Spinal cord (tissue), 10 donors: ENCODE results near the gene STOML1. TPM values are rescaled to one million over a fixed set of nuclear protein-coding genes. Genes with fewer than 3 reads are reported as not detected.

Experiments
- DNase-seq, 6 donors: peaks; one replicate each; pipeline versions ENCODE4 v3.0.0 to v3.0.0-alpha.2; 2013 to 2015; ENCODE audit warnings: low spot score in 6 of 6, low read depth in 4 of 6
- H3K27ac ChIP-seq: one replicate; pipeline ENCODE4 v1.5.1; 2013; ENCODE audit warnings: low read depth, low read length, control low read depth
- H3K27me3 ChIP-seq: one replicate; pipeline ENCODE4 v1.6.1; 2013; ENCODE audit warnings: low read length; ENCODE audit not compliant: control insufficient read depth, insufficient read depth
- H3K36me3 ChIP-seq: one replicate; pipeline ENCODE4 v1.6.1; 2013; ENCODE audit warnings: low read length; ENCODE audit not compliant: control insufficient read depth, insufficient read depth
- H3K4me1 ChIP-seq: one replicate; pipeline ENCODE4 v1.6.1; 2013; ENCODE audit warnings: low read length; ENCODE audit not compliant: control insufficient read depth, insufficient read depth
- H3K4me3 ChIP-seq: one replicate; pipeline ENCODE4 v1.5.1; 2013; ENCODE audit warnings: low read depth, low read length, control low read depth
- H3K9me3 ChIP-seq: one replicate; pipeline ENCODE4 v1.6.1; 2013; ENCODE audit warnings: low read length; ENCODE audit not compliant: control insufficient read depth, insufficient read depth
- WGBS: methylation state at CpG from one replicate; pipeline ENCODE4 v1.1.5; 2013; ENCODE audit warnings: missing lambda C conversion rate; ENCODE audit not compliant: insufficient coverage; 5-methylcytosine and 5-hydroxymethylcytosine counted together
- polyA plus RNA-seq, 2 donors: library from polyadenylated mRNA; unstranded; fragments of 120-200 nt; gene quantifications; one replicate each; pipeline ENCODE4 v1.2.1, GENCODE V29; 2013; ENCODE audit not compliant: insufficient read length in 2 of 2
- total RNA-seq, 2 donors: library from RNA; depleted of rRNA in 1 of 2; stranded (reverse); fragments of 120-200 nt in 1 of 2; fragments of >200 nt in 1 of 2; gene quantifications; one replicate each; pipeline versions ENCODE4 v1.2.3 to v1.2.4, GENCODE V29; 2013 to 2014
- donor health status: healthy.

STOML1 gene
- total and polyA plus RNA-seq, 4 donors, result 26.8 to 57.9 (median 44.8) TPM

DNA sequence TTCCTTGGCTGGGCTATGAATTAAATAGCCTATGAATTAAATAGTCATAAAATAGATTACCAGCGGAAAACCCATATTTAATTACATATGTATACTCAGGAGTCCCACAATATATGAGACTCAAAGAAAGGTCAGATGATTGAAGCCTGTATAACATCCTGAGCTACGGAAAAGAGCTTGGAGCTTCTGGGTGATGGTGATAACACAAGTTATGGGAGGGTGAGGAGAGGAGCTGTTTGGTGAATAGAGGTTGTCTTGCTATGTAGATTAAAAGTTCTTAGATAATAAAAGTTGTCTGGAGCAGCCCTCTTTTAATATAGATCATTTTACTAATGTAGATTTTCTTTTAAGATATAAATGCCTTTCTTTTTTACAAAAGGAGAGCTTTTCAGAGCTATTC is 4.2 kb upstream of the STOML1 start:
- H3K9me3 ChIP-seq, result no peaks in the 10 kb centered on the region
- no peak for DNase-seq
- WGBS, result 71% methylated on average over 1 of the region's 2 CpGs
- H3K4me3 ChIP-seq, result no peak overlapping the region
- no peak overlapping the region for H3K27ac ChIP-seq
- peaks cover 12% of the 10 kb centered on the region for H3K36me3 ChIP-seq
- H3K27me3 ChIP-seq, result no peaks in the 10 kb centered on the region
- peaks cover 38% of the 10 kb centered on the region for H3K4me1 ChIP-seq

DNA sequence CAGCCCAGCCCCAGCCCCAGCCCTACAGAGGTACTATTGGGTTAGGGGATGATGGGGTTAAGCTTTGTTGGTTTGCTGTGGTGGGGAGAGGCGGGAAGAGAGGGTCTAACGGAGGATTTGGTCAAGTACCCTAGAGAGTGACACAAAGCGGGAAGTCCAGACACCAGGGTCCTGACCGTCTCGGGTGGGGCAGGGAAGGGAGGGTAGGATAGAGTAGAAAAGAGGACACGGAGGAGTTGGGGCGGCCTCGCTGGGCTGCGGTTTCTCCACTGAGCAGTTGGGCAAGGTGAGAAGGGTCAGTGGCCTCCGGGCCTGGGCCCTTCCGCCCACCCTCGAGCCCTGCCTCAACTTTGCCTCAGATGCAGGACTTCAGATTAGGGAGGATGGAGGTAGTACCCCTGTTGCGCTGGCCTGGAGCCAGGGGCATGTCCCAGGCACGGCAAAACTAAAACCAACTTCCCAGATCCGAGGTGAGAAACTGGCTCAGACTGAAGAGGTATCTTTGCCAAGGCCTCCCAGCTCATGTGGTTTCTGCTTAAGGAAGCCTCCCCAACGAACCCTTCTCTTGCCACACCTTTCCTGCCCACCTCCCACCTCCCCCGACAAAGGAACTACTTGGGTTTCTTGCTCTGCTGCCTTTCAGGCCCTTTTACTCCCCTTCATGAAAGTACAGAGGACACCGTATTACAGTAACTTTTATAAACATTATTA is 3.0 kb upstream of the STOML1 start:
- Histone ChIP-seq H3K9me3 (no peaks in the 10 kb centered on the region), H3K27ac (peak overlapping the region; percentile 90), H3K4me1 (peaks cover 50% of the 10 kb centered on the region), H3K27me3 (no peaks in the 10 kb centered on the region), H3K4me3 (peak overlapping the region; percentile 83), H3K36me3 (peaks cover 9% of the 10 kb centered on the region)
- 2% methylated on average over 17 of the region's 18 CpGs for WGBS
- DNase-seq, result peak in 1 of 6 donors; percentile 32

DNA sequence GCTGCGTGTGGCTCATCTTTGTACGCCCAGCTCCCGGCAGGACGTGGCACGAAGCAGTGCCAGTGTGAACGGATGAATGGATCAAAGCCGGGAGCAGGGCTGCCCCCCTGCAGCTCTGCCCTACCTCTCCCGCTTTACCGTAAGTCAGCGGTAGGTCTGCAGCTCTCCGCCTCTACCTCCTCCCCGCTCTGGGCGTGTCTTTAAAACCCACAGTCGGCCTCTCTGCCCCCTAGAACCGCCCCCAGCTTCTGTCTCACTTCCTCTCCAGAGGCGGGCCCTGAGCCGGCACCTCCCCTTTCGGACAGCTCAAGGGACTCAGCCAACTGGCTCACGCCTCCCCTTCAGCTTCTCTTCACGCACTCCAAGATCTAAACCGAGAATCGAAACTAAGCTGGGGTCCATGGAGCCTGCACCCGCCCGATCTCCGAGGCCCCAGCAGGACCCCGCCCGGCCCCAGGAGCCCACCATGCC is 2.4 kb upstream of the STOML1 start, which contains the start of gene PML:
TSS of gene PML (plus strand) at position 304 of the 471 bp plus-strand sequence. CDS start at position 401, 97 bp downstream.
- peaks cover 51% of the 10 kb centered on the region for H3K4me1 ChIP-seq

DNA sequence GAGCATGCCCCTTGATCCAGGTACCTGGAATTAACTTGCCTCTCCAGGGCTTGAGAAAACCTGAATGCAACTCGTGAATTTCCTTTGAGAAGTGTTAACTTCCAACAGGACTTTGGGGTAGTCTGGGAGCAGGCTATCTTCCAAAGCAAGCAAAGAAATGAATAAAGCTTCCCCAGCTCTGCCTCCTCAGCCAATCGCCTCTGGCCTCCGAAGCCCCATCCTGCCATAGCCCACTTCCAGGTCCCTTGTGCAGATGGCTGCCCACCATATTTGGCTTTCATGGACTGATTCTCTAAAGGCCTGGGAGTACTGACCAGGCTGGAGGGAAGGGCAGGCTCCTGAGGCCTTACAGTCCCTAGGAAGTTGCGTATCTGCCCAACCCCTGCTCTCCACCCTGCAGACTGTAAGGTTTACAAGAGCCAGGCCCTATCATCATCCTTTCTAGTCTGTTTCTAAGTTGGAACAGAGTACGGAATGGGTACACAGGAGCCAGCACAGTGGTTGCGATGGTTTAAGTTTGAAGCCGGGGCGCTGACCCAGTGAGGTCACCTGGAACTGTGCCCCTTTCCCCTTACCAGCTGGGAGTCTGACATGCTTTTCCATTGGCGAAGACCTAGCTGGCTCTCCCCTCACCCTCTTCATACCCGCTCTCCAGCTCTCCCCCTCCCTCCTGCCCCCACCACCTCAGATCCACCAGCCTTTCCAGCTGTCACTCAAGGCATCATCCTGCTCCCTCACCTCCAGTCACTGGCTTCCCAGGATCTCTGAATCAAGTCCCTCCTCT is 1.3 kb upstream of the STOML1 start:
- WGBS, result 85% methylated on average over 9 of the region's 10 CpGs
- H3K27ac ChIP-seq, result no peak overlapping the region
- peaks cover 15% of the 10 kb centered on the region for H3K36me3 ChIP-seq
- H3K27me3 ChIP-seq, result no peaks in the 10 kb centered on the region
- H3K4me3 ChIP-seq, result peak overlapping the region; percentile 83
- H3K9me3 ChIP-seq, result no peaks in the 10 kb centered on the region
- H3K4me1 ChIP-seq, result peaks cover 51% of the 10 kb centered on the region
- DNase-seq, result no peak

More for the DNA sequence above, 2.4 kb upstream of the STOML1 start, which contains the start of gene PML:
- peak; percentile 82 to 98 (median 89) for DNase-seq
- Histone ChIP-seq H3K9me3 (no peaks in the 10 kb centered on the region), H3K4me3 (peak within 1 kb of the TSS; percentile 83), H3K36me3 (peaks cover 9% of the 10 kb centered on the region), H3K27me3 (no peaks in the 10 kb centered on the region), H3K27ac (peak within 1 kb of the TSS; percentile 90)
- under 1% methylated on average over 25 of the region's 27 CpGs for WGBS

DNA sequence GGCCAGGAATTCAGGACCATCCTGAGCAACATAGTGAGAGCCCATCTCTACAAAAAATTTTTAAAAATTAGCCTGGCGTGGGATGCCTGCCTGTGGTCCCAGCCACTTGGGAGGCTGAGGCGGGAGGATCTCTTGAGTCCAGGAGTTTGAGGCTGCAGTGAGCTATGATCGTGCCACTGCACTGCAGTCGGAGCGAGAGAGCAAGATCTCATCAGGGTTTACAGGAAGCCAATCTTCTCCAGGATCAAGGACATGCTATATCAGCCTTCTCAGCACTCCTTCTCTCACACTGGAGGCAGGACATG is 451 bp upstream of the STOML1 start:
- H3K36me3 ChIP-seq, result peaks cover 16% of the 10 kb centered on the region
- peak overlapping the region; percentile 65 for H3K4me3 ChIP-seq
- DNase-seq, result no peak
- H3K27me3 ChIP-seq, result no peaks in the 10 kb centered on the region
- H3K9me3 ChIP-seq, result no peaks in the 10 kb centered on the region
- no peak overlapping the region for H3K27ac ChIP-seq
- peaks cover 51% of the 10 kb centered on the region for H3K4me1 ChIP-seq
- 77% methylated on average over 3 of the region's 5 CpGs for WGBS

DNA sequence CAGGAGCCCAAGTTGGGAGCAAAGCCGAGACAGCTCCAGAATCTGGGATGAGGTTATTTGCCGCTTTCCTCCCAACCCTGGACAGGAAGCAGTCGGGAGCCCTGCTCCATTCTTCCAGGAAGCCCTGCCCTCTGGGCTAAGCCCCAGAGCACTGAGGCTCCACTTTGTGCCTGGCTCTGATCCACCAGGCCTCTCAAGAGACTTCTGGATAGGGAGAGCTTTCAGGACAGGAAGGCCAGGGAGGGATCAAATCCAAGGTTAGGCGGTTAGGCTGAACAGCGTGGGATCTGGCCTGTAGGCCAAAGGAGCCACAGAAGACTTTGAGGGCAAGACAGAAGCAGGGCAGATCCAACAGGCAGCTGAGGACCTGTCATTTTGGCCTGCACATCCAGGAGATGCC is 835 bp downstream of the STOML1 start:
- H3K27ac ChIP-seq, result peak overlapping the region; percentile 43
- 54% methylated on average over 5 of the region's 5 CpGs for WGBS
- DNase-seq, result peak in 1 of 6 donors; percentile 49
- H3K4me3 ChIP-seq, result peak overlapping the region; percentile 65
- H3K4me1 ChIP-seq, result peaks cover 59% of the 10 kb centered on the region
- no peaks in the 10 kb centered on the region for H3K9me3 ChIP-seq
- H3K27me3 ChIP-seq, result no peaks in the 10 kb centered on the region
- peaks cover 26% of the 10 kb centered on the region for H3K36me3 ChIP-seq

DNA sequence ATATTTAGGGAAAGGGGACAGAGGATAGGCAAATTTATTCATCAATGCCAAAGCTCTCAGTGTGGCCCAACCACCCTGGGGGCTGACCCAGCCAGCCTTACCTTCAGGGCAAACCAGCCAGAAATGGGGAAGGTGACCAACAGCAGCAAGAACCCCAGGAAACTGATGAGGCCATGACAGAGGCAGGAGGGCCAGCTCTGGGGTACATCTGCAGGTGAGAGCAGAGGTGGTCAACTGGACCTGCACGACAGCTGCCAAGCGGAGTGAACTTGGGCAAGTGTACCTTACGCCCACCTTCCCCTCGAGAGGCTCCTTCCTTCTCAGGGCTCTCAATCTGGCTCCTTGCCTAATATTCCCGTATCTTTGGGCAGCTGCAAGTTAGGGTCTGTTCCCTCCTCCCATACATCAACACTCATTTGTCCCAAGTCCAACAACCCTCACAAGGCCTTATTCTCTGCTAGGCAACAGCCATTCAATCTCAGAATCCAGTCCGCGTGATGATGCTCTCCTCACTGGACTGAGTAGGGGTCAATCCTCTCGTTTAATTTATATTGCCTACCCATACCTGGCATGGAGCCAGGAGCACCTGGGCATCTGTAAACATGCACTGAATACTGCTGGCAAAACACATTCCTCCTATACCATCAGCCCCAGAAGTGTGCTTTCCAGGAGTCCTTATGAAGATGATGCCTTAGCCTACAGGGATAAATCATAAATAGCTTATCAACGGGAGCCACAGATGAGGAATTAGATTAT is 1.7 kb downstream of the STOML1 start:
- no peak overlapping the region for H3K4me3 ChIP-seq
- H3K27me3 ChIP-seq, result no peaks in the 10 kb centered on the region
- H3K4me1 ChIP-seq, result peaks cover 54% of the 10 kb centered on the region
- H3K9me3 ChIP-seq, result no peaks in the 10 kb centered on the region
- no peak for DNase-seq
- no peak overlapping the region for H3K27ac ChIP-seq
- peaks cover 35% of the 10 kb centered on the region for H3K36me3 ChIP-seq
- 80% methylated on average over 8 of the region's 9 CpGs for WGBS

DNA sequence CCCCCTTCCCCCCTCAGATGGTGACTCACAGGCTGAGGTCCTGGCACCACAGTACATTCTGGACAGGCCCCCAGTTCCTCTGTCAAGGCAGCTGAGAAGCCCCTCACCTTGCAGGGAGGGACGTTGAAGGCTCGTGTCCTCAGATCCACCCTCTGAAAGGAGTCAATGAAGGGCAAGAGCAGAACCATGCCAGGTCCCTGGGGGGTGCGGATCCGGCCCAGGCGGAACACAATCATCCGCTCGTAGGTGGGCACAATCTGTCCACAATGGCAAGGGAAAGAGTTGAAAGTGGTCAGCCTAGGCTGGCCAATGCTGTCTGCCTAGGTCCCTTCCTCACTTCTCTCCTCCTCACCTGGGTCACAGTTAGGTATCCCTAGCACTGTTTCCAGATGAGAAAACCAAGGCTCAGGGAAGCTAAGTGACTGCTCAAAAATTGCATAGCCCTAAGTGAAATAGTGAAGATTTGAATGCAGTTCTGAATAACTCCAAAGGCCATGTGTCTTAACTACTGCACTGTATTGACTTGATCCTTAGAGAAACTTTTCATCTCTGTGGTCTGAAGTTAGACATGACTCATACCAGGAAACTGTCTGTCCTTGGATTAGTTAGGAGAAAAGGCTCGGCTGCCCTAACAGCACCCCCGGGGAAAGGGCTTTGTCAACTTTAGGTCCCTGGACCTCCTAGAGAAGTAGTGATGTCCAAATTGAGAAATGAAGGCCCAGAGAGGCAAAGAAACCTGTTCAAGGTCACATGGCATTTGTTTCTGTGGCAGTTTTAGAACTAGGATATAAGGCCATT is 2.9 kb downstream of the STOML1 start:
- Histone ChIP-seq H3K36me3 (peaks cover 47% of the 10 kb centered on the region), H3K27me3 (no peaks in the 10 kb centered on the region), H3K4me1 (peaks cover 51% of the 10 kb centered on the region), H3K4me3 (no peak overlapping the region), H3K9me3 (no peaks in the 10 kb centered on the region), H3K27ac (no peak overlapping the region)
- DNase-seq, result no peak
- 91% methylated on average over 9 of the region's 9 CpGs for WGBS

DNA sequence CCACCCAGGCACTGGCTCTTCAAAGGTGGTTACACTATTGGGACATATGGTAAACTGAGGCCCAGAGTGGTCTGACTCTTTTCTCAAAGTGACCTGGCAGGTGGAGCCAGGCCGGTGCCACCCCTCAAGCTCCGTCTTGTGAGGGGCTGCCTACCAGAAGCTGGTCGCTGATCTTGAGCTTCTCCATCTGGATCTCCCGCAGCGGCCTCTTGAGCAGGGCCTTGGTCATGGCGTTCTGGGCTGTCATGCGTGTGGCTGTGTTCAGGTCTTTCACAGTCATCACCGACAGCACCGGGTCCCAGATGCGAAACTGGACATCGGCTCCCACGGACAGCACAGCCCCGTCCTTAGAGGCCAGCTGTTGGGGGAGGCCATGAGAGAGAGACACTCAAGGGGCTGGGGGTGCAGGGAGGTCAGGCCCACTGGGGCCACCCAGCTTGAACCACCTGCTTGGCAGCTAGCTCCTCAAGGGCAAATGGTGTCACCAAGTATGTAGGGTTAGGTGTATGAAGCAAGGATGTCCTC is 3.6 kb downstream of the STOML1 start:
- no peak overlapping the region for H3K4me3 ChIP-seq
- no peaks in the 10 kb centered on the region for H3K27me3 ChIP-seq
- 91% methylated on average over 13 of the region's 13 CpGs for WGBS
- H3K4me1 ChIP-seq, result peaks cover 51% of the 10 kb centered on the region
- H3K27ac ChIP-seq, result no peak overlapping the region
- no peaks in the 10 kb centered on the region for H3K9me3 ChIP-seq
- no peak for DNase-seq
- peaks cover 54% of the 10 kb centered on the region for H3K36me3 ChIP-seq
